Bronchial epithelial cell (primary cell): ENCODE measurements around the gene ZP3. TPM values are rescaled to one million over a fixed set of nuclear protein-coding genes. Genes with fewer than 3 reads are reported as not detected.
A peak's percentile ranks its signal among the peaks of the same experiment; 100 is the strongest.
"Not testable (repeated sequence)": the region's sequence is repeated elsewhere in the genome, so short reads cannot be mapped to it uniquely, and the experiment has no call there.

Experiments
- DNase-seq: peaks from one replicate; pipeline ENCODE4 v3.0.0-alpha.2; 2010; ENCODE audit warnings: low read depth
- FAIRE-seq: peaks from 2 replicates; lab custom pipeline; 2011; peaks lifted over from hg19 to GRCh38; lab: Jason Lieb, UNC
- H3K27me3 ChIP-seq: 2 replicates; pipeline ENCODE4 v1.5.1; 2011; ENCODE audit warnings: low read length; ENCODE audit not compliant: control insufficient read depth, insufficient read depth
- H3K36me3 ChIP-seq: 2 replicates; pipeline ENCODE4 v1.5.1; 2011; ENCODE audit warnings: low read length; ENCODE audit not compliant: control insufficient read depth, insufficient read depth
- H3K4me3 ChIP-seq: 2 replicates; pipeline ENCODE4 v1.5.1; 2011; ENCODE audit warnings: mild to moderate bottlenecking, low read depth, low read length, control low read depth
- CTCF ChIP-seq: IDR thresholded peaks from 2 replicates; pipeline ENCODE4 v1.5.1; 2011; ENCODE audit warnings: mild to moderate bottlenecking, moderate library complexity, low read length, control low read depth, inconsistent platforms; ENCODE audit not compliant: insufficient read depth, severe bottlenecking
- total RNA-seq: library from RNA; depleted of rRNA; stranded (reverse); fragments of >200 nt; gene quantifications from 2 replicates; pipeline ENCODE4 v1.2.1, GENCODE V29; 2014

The ZP3 gene
- total RNA-seq, 1 donor from 2014 or later, result 26.1 TPM

- H3K36me3 ChIP-seq, result no peaks in the 10 kb centered on the region
- DNase-seq (peak; percentile 37), FAIRE-seq (no peak)
- no peak for TF ChIP-seq CTCF
- no peak overlapping the region for H3K4me3 ChIP-seq
- H3K27me3 ChIP-seq, result no peaks in the 10 kb centered on the region
These were observed 4.4 kb downstream of the ZP3 start for GRCh38 chr7:76428868-76429805.

- no peaks in the 10 kb centered on the region for H3K36me3 ChIP-seq
- FAIRE-seq (no peak), DNase-seq (no peak)
- H3K4me3 ChIP-seq, result no peak overlapping the region
- no peaks in the 10 kb centered on the region for H3K27me3 ChIP-seq
- TF ChIP-seq CTCF, result no peak
These were observed 5.5 kb downstream of the ZP3 start for GRCh38 chr7:76430211-76430610.

- Histone ChIP-seq H3K36me3 (no peaks in the 10 kb centered on the region), H3K27me3 (no peaks in the 10 kb centered on the region), H3K4me3 (no peak overlapping the region)
- no peak for DNase-seq
- FAIRE-seq, result no peak
- no peak for TF ChIP-seq CTCF
These were observed 6.1 kb downstream of the ZP3 start for GRCh38 chr7:76430836-76431235.

GRCh38 chr7:76437873-76438272, 13.1 kb downstream of the ZP3 start:
- H3K4me3 ChIP-seq, FAIRE-seq, H3K27me3 ChIP-seq, H3K36me3 ChIP-seq: not testable (repeated sequence)
- peak; percentile 45 for TF ChIP-seq CTCF
- peak; percentile 77 for DNase-seq

GRCh38 chr7:76439120-76439888, 14.6 kb downstream of the ZP3 start:
- peak; percentile 18 for FAIRE-seq
- H3K27me3 ChIP-seq, H3K36me3 ChIP-seq, DNase-seq, H3K4me3 ChIP-seq: not testable (repeated sequence)

GRCh38 chr7:76440404-76440803, 15.7 kb downstream of the ZP3 start:
- not testable (repeated sequence) for DNase-seq, H3K4me3 ChIP-seq, H3K27me3 ChIP-seq, FAIRE-seq, H3K36me3 ChIP-seq

GRCh38 chr7:76441792-76442191, 17.0 kb downstream of the ZP3 start:
- H3K27me3 ChIP-seq, FAIRE-seq, H3K36me3 ChIP-seq, H3K4me3 ChIP-seq, DNase-seq: not testable (repeated sequence)

GRCh38 chr7:76442664-76443446, 18.1 kb downstream of the ZP3 start:
- DNase-seq, H3K27me3 ChIP-seq, FAIRE-seq, H3K4me3 ChIP-seq, H3K36me3 ChIP-seq: not testable (repeated sequence)

- not testable (repeated sequence) for FAIRE-seq, DNase-seq, H3K27me3 ChIP-seq, H3K4me3 ChIP-seq, H3K36me3 ChIP-seq
These were observed 19.1 kb downstream of the ZP3 start for GRCh38 chr7:76443846-76444245.
